GM23338 (cell line): Measurements from ENCODE around the gene KCNJ4. TPM values are rescaled to one million over a fixed set of nuclear protein-coding genes. Genes with fewer than 3 reads are reported as not detected.
"Not testable (repeated sequence)": the region's sequence is repeated elsewhere in the genome, so short reads cannot be mapped to it uniquely, and the experiment has no call there.

Source experiments
- ATAC-seq: fragments of 200-7000 bp; cut with Tn5 transposase; 3 replicates; pipeline ENCODE4 v1.9.1; 2020
- DNase-seq: peaks from one replicate; pipeline ENCODE4 v3.0.0-alpha.2; 2015; ENCODE audit warnings: low spot score
- H2AFZ ChIP-seq: fragments of 200-600 bp; sonication (generic); 2 replicates; pipeline ENCODE4 v1.8.0; 2016; ENCODE audit warnings: antibody characterized with exemption, mild to moderate bottlenecking, moderate library complexity
- H3F3A ChIP-seq: fragments of 200-600 bp; sonication (generic); replicated peaks from 2 replicates; pipeline ENCODE4 v1.8.0; 2017; ENCODE audit warnings: antibody characterized with exemption, mixed run types, low read depth
- H3K27ac ChIP-seq: fragments of 200-600 bp; sonication (generic); 2 replicates; pipeline ENCODE4 v1.6.1; 2016; ENCODE audit warnings: low read depth
- H3K27me3 ChIP-seq: fragments of 200-600 bp; sonication (generic); 2 replicates; pipeline ENCODE4 v1.8.0; 2016; ENCODE audit warnings: mild to moderate bottlenecking, mixed run types, moderate library complexity; ENCODE audit not compliant: insufficient read depth
- H3K36me3 ChIP-seq: fragments of 200-600 bp; sonication (generic); 2 replicates; pipeline ENCODE4 v1.8.0; 2016; ENCODE audit warnings: mild to moderate bottlenecking; ENCODE audit not compliant: insufficient read depth
- H3K4me1 ChIP-seq: fragments of 200-600 bp; sonication (generic); 2 replicates; pipeline ENCODE4 v1.8.0; 2016; ENCODE audit warnings: mild to moderate bottlenecking, moderate library complexity; ENCODE audit not compliant: insufficient read depth
- H3K4me2 ChIP-seq: fragments of 200-600 bp; sonication (generic); 2 replicates; pipeline ENCODE4 v1.7.1; 2017; ENCODE audit warnings: mixed run types
- H3K4me3 ChIP-seq: fragments of 200-600 bp; sonication (generic); 2 replicates; pipeline ENCODE4 v1.6.1; 2016; ENCODE audit warnings: mixed run types
- H3K79me2 ChIP-seq: fragments of 200-600 bp; sonication (generic); replicated peaks from 2 replicates; pipeline ENCODE4 v1.8.0; 2017; ENCODE audit warnings: mild to moderate bottlenecking; ENCODE audit not compliant: insufficient read depth
- H3K9me2 ChIP-seq: fragments of 200-600 bp; sonication (generic); 2 replicates; pipeline ENCODE4 v1.8.0; 2017; ENCODE audit not compliant: insufficient read depth
- H4K20me1 ChIP-seq: fragments of 200-600 bp; sonication (generic); replicated peaks from 2 replicates; pipeline ENCODE4 v1.8.0; 2017; ENCODE audit warnings: mild to moderate bottlenecking; ENCODE audit not compliant: insufficient read depth
- H3K27ac Mint-ChIP-seq: 2 replicates; pipeline ENCODE4 v1.8.0; 2020; ENCODE audit warnings: inconsistent platforms, mild to moderate bottlenecking, moderate library complexity, mixed read lengths
- H3K27me3 Mint-ChIP-seq: 3 replicates; pipeline ENCODE4 v1.8.0; 2022; ENCODE audit warnings: low read depth, mild to moderate bottlenecking, moderate library complexity, mixed read lengths, inconsistent platforms; ENCODE audit not compliant: insufficient read depth, poor library complexity
- H3K36me3 Mint-ChIP-seq: 3 replicates; pipeline ENCODE4 v1.8.0; 2021; ENCODE audit warnings: low read depth, mild to moderate bottlenecking, inconsistent platforms, moderate library complexity, mixed read lengths
- H3K4me1 Mint-ChIP-seq: 3 replicates; pipeline ENCODE4 v1.8.0; 2020; ENCODE audit warnings: mild to moderate bottlenecking, inconsistent platforms, mixed read lengths
- H3K4me3 Mint-ChIP-seq: 3 replicates; pipeline ENCODE4 v1.8.0; 2021; ENCODE audit warnings: moderate library complexity, mild to moderate bottlenecking, inconsistent platforms, mixed read lengths
- H3K9me3 Mint-ChIP-seq: 3 replicates; pipeline ENCODE4 v1.8.0; 2020; ENCODE audit warnings: moderate library complexity, mild to moderate bottlenecking, inconsistent platforms, mixed read lengths
- EZH2 ChIP-seq: fragments of 200-600 bp; sonication (generic); IDR thresholded peaks from one replicate; pipeline ENCODE4 v1.8.0; 2017; ENCODE audit warnings: antibody characterized with exemption, mild to moderate bottlenecking, low read depth; ENCODE audit not compliant: unreplicated experiment
- POLR2AphosphoS5 ChIP-seq: IDR thresholded peaks from 2 replicates; pipeline ENCODE4 v1.6.1; 2016; ENCODE audit warnings: antibody characterized with exemption, low read depth
- STAT1 ChIP-seq: IDR thresholded peaks from one replicate; pipeline ENCODE4 v1.6.1; 2016; ENCODE audit warnings: antibody characterized with exemption; ENCODE audit not compliant: unreplicated experiment
- ZNF114 ChIP-seq: fragments of 250-450 bp; sonication (Bioruptor Pico); IDR thresholded peaks from 2 replicates; pipeline ENCODE4 v1.5.0; 2020; ENCODE audit warnings: mild to moderate bottlenecking, moderate library complexity
- ZNF331 ChIP-seq: fragments of 250-450 bp; sonication (Bioruptor Pico); IDR thresholded peaks from 2 replicates; pipeline ENCODE4 v1.5.0; 2020; ENCODE audit warnings: low read depth, mild to moderate bottlenecking, moderate library complexity
- polyA plus RNA-seq: library from polyadenylated mRNA; unstranded; fragments of >200 nt; fragmentation: Nextera tagmentation; extraction: Ambion mirVana; gene quantifications from 2 replicates; pipeline ENCODE4 v1.2.1, GENCODE V29; 2016
- total RNA-seq: library from RNA; depleted of rRNA; stranded (reverse); fragments of >200 nt; shearing (Covaris generic); gene quantifications from 2 replicates; pipeline ENCODE4 v1.2.3, GENCODE V29; 2014
- TF ChIP-seq, protein P1 (sequence below): IDR thresholded peaks from one replicate; pipeline ENCODE4 v1.6.1; 2018; ENCODE audit warnings: antibody characterized with exemption; ENCODE audit not compliant: unreplicated experiment
- TF ChIP-seq, protein P2 (sequence below): IDR thresholded peaks from 2 replicates; pipeline ENCODE4 v1.6.1; 2016; ENCODE audit warnings: antibody characterized with exemption

KCNJ4 gene
- total and polyA plus RNA-seq, 2 experiments from 2014 or later, result 0.23 to 1.3 TPM

DNA sequence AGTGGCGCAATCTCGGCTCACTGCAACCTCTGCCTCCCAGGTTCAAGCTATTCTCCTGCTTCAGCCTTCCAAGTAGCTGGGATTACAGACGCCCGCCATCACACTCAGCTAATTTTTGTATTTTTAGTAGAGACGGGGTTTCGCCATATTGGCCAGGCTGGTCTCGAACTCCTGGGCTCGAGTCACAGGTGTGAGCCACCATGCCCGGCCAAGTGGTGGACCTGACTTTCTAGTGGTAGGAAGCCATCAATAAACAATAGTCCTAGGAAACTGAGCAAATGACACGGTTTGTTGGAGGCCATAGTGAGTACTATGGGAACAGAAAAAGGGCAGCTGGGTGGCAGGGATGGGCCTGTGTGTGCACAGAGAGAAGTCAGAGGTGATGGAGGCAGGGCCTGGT lies 15.2 kb upstream of the KCNJ4 start:
- H3K4me2 ChIP-seq, H3K9me3 Mint-ChIP-seq, ATAC-seq, H3K79me2 ChIP-seq, DNase-seq, H3K4me1 Mint-ChIP-seq, H3K4me3 Mint-ChIP-seq, H3K4me1 ChIP-seq, H2AFZ ChIP-seq, H3K36me3 Mint-ChIP-seq, H3K4me3 ChIP-seq, H3K27ac ChIP-seq, H3K27ac Mint-ChIP-seq, H3K9me2 ChIP-seq, H3K36me3 ChIP-seq, H4K20me1 ChIP-seq: not testable (repeated sequence)
- Histone ChIP-seq H3F3A (peaks cover 14% of the 10 kb centered on the region; the same call in 1 of the 2 replicates), H3K27me3 (peaks cover 38% of the 10 kb centered on the region)
- peaks cover 34% of the 10 kb centered on the region for H3K27me3 Mint-ChIP-seq

DNA sequence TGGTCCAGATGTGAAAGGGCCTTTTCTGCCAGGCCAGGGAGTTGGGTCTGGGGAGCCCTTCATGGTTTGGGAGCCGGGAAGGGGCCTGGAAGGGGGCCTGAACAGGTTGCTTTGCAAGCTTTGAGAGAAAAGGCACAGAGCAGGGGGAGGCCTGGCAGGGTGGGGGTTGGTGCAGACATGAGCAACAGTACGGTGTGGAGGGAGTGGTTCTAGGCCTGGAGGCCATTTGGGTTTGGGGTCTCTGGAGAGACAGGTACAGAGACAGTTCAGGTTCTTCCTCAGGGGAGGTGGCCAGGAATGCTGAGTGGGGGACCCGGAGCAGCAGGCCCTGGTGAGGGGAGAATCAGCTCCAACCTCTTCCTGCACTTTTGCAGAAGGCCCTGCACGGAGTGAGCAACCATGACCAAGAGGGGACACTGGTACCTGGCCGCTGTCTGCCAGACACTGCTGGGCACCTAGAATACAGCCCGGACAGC lies 14.3 kb upstream of the KCNJ4 start:
- Histone ChIP-seq H3K79me2 (no peaks in the 10 kb centered on the region), H3K27me3 (peaks cover 39% of the 10 kb centered on the region), H3K9me2 (no peaks in the 10 kb centered on the region), H3K4me2 (no peak overlapping the region), H3K27ac (no peak overlapping the region), H4K20me1 (no peaks in the 10 kb centered on the region), H3K36me3 (no peaks in the 10 kb centered on the region), H3K4me3 (no peak overlapping the region), H2AFZ (no peak overlapping the region), H3K4me1 (peaks cover 5% of the 10 kb centered on the region; the same call in 1 of the 2 replicates), H3F3A (peaks cover 14% of the 10 kb centered on the region; the same call in 1 of the 2 replicates)
- TF ChIP-seq, protein P1, sequence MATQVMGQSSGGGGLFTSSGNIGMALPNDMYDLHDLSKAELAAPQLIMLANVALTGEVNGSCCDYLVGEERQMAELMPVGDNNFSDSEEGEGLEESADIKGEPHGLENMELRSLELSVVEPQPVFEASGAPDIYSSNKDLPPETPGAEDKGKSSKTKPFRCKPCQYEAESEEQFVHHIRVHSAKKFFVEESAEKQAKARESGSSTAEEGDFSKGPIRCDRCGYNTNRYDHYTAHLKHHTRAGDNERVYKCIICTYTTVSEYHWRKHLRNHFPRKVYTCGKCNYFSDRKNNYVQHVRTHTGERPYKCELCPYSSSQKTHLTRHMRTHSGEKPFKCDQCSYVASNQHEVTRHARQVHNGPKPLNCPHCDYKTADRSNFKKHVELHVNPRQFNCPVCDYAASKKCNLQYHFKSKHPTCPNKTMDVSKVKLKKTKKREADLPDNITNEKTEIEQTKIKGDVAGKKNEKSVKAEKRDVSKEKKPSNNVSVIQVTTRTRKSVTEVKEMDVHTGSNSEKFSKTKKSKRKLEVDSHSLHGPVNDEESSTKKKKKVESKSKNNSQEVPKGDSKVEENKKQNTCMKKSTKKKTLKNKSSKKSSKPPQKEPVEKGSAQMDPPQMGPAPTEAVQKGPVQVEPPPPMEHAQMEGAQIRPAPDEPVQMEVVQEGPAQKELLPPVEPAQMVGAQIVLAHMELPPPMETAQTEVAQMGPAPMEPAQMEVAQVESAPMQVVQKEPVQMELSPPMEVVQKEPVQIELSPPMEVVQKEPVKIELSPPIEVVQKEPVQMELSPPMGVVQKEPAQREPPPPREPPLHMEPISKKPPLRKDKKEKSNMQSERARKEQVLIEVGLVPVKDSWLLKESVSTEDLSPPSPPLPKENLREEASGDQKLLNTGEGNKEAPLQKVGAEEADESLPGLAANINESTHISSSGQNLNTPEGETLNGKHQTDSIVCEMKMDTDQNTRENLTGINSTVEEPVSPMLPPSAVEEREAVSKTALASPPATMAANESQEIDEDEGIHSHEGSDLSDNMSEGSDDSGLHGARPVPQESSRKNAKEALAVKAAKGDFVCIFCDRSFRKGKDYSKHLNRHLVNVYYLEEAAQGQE, result no peak
- TF ChIP-seq STAT1, result no peak
- no peak for TF ChIP-seq ZNF331 (CRISPR knock-in tag)
- TF ChIP-seq ZNF114 (CRISPR knock-in tag), result no peak
- TF ChIP-seq EZH2, result no peak
- TF ChIP-seq, protein P2, sequence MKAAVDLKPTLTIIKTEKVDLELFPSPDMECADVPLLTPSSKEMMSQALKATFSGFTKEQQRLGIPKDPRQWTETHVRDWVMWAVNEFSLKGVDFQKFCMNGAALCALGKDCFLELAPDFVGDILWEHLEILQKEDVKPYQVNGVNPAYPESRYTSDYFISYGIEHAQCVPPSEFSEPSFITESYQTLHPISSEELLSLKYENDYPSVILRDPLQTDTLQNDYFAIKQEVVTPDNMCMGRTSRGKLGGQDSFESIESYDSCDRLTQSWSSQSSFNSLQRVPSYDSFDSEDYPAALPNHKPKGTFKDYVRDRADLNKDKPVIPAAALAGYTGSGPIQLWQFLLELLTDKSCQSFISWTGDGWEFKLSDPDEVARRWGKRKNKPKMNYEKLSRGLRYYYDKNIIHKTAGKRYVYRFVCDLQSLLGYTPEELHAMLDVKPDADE, result no peak
- no peak for TF ChIP-seq POLR2AphosphoS5
- Mint-ChIP-seq H3K36me3 (no peaks in the 10 kb centered on the region), H3K4me3 (no peak overlapping the region), H3K9me3 (no peaks in the 10 kb centered on the region; the same call in 2 of the 3 replicates), H3K27me3 (peaks cover 36% of the 10 kb centered on the region), H3K4me1 (peaks cover 9% of the 10 kb centered on the region), H3K27ac (no peak overlapping the region)
- no peak for DNase-seq
- no peak for ATAC-seq
